ENCODE measurements around the gene CIAO2A.

Gene CIAO2A

DNA sequence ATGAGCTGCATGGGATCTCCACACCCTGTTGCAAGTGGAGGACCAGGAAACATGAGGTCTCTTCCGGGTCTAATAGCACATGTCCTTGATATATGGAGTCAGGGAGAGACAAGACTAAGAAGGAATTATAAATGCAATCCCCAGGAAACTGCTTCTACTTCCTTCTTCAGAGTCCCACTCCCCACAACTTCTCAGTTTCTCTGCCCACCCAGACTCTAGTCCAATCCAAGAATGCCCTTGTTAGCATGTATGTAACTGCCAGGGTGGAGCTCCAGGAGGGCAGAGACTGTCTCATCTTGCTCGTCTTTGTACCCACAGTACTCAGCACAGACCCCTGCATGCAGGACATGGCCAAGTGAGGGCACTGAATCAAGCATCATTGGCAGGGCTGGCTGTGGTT is 55.7 kb downstream of the CIAO2A start:
- DNase-seq: no peak

- DNase-seq: no peak
Observed at GRCh38 chr15:64037116-64037515, 56.5 kb downstream of the CIAO2A start.

DNA sequence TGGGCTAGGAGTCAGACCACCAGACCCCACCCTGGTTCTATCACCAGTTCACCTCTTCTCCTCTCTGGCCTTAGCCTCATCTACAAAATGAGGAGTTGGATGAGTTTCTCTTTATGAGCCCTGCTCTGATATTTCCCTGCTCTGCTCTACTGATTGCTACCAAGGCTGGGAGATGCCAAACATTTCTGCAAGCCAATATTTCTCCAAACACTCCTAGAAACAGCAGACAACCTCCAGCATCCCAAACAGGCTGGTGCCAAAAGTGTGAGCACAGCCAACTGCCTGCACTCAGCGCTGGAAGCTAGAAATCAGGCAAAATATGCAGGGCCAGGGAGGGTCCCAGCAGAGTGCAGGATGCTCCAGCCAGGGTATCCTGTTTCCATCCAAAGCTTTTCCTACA is 58.1 kb downstream of the CIAO2A start:
- no peak for DNase-seq

- DNase-seq: no peak
Observed at GRCh38 chr15:64034519-64034918, 59.1 kb downstream of the CIAO2A start.

- no peak for DNase-seq
Observed at GRCh38 chr15:64032329-64032728, 61.3 kb downstream of the CIAO2A start.

DNA sequence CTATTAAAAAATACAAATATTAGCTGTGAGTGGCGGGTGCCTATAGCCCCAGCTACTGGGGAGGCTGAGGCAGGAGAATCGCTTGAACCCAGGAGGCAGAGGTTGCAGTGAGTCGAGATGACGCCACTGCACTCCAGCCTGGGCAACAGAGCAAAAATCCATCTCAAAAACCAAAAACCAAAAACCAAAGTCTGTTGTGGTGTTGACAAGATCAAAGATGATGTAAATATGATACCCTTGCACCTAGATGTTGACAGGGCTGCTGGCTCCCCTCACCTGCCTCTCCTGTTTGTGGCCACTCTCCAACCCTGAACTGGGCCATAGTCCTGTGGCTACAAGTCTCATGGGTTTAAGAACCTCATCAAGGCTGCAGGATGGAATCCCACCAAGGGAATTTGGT is 63.5 kb downstream of the CIAO2A start:
- DNase-seq: no peak

GRCh38 chr15:64029633-64030032 is 64.0 kb downstream of the CIAO2A start:
- DNase-seq: no peak

DNA sequence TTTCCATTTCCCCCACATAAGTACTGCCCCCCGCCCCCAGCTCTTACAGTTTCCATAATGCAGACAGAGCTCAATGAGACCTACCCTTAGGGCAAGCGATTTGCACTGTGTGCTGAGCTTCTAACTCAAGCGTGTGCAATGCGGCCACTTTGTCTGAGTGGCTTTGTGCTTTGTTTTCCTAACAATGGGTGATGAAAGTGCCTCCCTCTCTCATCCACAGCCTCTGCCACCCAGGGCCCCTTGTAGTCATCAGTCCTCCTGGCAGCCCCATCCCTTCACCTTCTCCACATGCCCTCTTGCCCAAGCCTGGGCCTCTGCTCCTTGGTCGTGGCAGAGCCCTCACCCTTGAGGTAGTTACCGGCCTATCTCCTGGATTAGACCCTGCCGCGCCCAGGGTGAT is 64.5 kb downstream of the CIAO2A start:
- no peak for DNase-seq

GRCh38 chr15:64026591-64026990 is 67.0 kb downstream of the CIAO2A start:
- no peak for DNase-seq

DNA sequence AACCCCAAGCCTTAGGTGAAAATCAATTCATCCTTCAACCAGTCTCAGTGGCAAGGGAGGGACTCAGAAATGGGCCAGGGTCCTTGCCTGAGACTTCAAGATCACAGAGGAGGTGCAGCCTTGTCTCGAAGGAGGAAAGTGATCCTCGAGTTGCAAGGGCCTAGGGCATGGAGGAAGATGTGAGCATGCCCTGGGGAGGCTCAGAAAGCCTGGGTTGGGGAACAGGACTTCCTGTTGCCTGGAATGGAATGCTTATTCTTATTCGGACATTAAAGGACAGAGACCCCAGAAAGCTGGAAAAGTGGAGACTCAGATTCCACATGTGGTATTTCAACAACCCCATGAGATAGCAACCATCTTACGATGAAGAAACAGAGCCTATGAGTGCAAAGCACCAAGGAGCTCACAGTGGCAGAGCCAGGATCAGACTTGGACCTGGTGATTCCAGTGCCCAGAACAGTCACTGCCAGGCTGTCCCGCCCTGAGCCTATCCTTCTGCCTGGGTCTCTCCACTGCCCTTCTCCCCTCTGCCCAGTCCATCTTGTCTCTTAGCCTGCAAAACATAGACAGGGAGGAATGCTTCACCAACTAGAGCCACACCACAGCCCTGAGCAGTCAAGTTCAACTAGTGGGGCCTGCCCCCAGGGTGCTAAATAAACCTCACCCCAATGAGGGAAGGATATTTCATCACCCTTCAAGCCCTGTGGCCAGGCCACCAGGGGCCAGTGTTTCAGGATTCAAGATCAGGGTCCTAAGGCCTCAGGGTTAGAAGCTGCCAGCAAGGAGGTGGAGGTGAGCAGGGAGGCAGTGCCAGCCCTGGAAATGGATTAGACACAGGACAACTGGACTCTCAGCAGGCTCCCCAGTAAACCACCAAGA is 69.2 kb downstream of the CIAO2A start:
- no peak for DNase-seq

DNA sequence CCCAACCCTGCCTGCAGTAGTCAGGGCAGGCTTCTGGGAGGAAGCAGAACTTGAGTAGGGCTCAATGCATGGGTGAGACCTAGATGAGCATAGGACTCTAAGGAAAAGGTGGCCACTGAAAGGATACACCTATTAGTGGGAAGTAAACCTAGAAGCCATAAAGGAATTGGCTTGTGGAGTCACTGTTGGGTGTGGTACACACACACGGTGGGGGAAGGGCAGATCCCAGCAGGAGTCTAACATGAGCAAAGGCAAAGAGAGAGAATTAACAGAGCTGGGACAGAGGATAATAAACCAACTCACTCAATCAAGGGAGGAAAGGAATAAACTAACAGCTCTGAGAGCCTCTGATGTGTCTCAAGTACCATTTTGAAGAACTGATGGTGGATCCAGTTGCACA is 70.4 kb downstream of the CIAO2A start:
- DNase-seq: no peak

- no peak for DNase-seq
Observed at GRCh38 chr15:64022571-64022970, 71.1 kb downstream of the CIAO2A start.

All from SIG-M5 (cell line).